HTR-8/SVneo (cell line): ENCODE data around the gene MAN1C1.

Source experiments
- DNase-seq: peaks from one replicate; pipeline ENCODE4 v3.0.0; 2011; ENCODE audit warnings: low spot score, mixed read lengths; ENCODE audit not compliant: insufficient read length
- FAIRE-seq: peaks from 2 replicates; lab custom pipeline; 2011; peaks lifted over from hg19 to GRCh38; lab: Jason Lieb, UNC

MAN1C1 gene

DNA sequence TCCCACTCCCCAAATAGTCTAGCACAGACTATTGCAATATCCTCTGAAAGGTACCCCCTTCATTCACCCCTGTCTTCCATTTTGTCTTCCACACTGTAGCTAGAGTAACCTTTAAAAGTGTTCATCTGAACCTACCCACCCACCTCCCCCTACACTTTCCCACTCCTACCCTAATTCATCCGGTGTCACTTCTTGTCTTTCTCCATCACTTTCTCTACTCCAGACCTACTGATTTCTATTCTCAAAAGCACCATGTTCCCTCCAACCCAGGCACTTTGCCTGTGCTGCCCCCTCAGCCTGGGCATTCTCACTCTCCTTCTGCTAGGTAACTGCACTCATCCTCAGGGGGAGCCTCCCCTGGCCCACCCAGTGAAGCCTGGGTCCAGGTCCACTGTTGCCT is 4.7 kb upstream of the MAN1C1 start:
- no peak for DNase-seq
- no peak for FAIRE-seq

- FAIRE-seq: no peak
- no peak for DNase-seq
These were observed 4.2 kb upstream of the MAN1C1 start for GRCh38 chr1:25612421-25612820.

DNA sequence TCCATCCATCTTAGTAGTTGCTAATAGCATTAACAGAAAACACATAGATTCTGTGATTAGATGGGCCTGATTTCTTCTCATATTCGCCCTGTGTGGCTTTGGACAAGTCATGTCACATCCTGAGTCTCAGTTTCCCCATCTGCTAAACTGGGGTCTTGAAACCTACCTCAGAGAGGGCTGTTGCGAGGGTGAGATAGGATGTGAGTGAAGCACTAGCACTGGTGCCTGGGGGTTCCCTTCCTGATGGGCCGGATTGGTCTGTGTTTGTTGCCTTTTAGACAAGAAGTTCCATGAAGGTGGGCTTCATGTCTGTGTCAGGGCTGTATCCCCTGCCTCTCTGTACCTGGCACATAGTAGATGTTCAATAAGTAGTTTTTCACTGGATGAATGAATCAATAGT is 3.5 kb upstream of the MAN1C1 start:
- FAIRE-seq (no peak), DNase-seq (no peak)

- no peak for FAIRE-seq
- DNase-seq: no peak
These were observed 2.0 kb upstream of the MAN1C1 start for GRCh38 chr1:25614501-25615171.

DNA sequence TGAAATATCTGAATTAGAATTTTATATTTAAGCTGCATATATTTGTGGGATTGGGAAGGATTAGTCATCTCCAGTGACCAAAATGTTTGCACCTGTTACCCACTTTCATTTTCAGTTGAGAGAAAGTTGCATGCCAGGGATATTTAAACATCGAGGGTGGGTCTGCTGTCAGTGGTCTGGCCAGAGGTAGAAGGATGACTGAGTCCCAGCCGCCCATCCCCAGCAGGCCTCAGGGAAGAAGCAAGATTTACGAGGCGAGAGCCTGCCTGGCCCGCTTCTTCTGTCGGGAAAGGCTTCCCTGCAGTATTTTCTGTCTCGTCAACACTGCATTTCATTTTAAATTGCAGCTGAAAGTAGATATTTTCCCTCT is 1.4 kb upstream of the MAN1C1 start:
- DNase-seq (no peak), FAIRE-seq (no peak)

DNA sequence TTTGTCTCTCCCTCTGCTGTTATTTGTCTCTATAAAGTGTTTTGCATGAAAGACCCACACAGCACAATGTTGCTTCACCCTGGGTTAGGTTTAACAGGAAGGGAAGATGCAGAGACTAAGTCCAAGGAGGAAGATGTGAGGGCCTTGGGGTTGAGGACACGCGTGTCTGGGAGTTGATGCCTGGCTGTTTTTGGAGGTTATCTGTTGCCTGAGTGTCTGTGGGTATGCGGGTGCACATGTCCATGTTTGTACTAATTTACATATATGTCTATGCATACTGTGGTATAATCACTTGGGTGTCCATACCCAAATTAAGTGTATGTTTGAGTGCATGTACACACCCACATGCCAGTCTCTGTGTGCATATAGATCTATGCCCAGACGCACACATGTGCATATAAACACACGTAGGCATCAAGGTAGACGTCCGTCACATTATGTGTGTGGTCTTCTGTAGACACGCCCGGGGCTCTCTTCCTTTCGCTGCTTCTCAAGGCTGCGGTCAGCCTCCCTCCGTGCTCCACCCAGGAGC is 962 bp upstream of the MAN1C1 start:
- FAIRE-seq: peak; percentile 33
- DNase-seq: no peak

- no peak for DNase-seq
- no peak for FAIRE-seq
These were observed 515 bp downstream of the MAN1C1 start for GRCh38 chr1:25616987-25617624.

GRCh38 chr1:25617625-25618432 is 1.2 kb downstream of the MAN1C1 start:
- FAIRE-seq (no peak), DNase-seq (no peak)

GRCh38 chr1:25618433-25618808 is 1.8 kb downstream of the MAN1C1 start:
- FAIRE-seq: no peak
- DNase-seq: no peak

- no peak for DNase-seq
These were observed 2.7 kb downstream of the MAN1C1 start for GRCh38 chr1:25619101-25619890.

DNA sequence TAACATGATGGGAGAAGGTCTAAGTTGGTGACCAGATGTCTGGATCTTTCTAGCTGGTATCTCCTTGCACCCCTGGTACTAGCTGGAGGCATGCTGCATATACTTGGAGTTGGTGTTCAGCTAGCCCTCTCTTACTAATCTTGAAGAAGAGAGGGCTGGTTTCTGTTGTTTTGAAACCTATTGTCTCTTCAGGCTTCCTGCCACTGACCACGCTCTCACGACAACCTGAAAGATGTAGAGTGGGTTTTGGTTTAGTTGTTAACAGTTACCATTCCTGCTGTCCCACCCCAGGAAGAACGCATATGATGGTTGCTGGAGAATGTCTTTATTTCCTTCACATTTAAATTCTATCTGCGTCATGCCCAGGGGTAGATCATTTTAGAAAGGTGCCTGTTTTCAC is 3.6 kb downstream of the MAN1C1 start:
- no peak for DNase-seq
- FAIRE-seq: no peak

More at GRCh38 chr1:25619101-25619890, 2.7 kb downstream of the MAN1C1 start:
- FAIRE-seq: peak; percentile 4

DNA sequence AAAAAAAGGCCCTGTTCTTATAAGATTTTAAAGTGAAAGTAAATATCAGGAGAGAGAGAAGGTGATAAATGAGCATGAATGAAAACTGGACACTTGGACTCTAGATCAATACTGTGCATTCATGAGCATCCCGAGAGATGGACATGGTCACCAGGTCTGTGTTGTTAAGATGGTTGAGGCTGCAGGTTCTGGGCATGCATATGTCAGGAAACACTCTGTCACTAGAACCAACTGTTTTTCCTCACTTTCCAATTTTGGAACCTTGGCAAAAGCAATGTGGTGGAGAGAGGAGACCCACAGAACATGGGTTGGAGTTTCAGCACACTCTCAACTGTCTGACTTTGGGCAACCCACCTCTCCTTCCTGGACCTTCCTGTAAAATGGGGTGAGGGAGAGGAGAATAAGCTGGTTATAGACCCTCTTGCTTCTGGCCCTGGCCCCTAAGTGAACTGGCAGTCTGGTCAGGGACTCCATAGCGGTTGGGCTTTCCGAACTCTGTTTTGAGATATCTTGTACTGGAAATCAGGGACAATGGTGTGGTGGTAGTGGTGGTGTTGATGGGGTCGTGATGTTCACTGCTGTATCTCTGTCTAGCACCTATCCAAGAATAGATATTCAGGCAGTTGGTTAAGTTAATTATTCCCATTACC is 4.2 kb downstream of the MAN1C1 start:
- no peak for DNase-seq
- no peak for FAIRE-seq

- FAIRE-seq (no peak), DNase-seq (no peak)
These were observed 5.3 kb downstream of the MAN1C1 start for GRCh38 chr1:25621876-25622275.

DNA sequence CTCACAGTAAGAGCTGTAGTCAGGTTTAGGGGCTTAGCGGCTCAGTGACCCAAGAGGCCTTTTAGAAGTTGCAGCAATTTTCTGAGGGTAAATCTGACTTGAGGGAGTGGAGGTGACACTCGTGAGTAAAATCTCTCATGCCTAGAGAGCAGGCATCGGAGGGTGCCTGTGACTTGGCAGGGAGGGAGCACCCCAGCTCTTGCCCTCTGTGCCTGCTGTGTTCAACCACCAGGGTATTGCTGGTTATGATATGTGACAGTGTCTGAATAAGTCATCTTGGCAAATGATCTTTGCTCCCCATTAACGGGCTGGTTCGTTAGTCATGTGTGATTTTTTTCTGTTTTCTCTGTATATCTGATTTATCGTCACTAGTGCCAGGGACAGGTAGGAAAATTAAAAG is 5.9 kb downstream of the MAN1C1 start:
- DNase-seq: no peak

GRCh38 chr1:25623007-25623406 is 6.4 kb downstream of the MAN1C1 start:
- FAIRE-seq (no peak), DNase-seq (no peak)

More for the DNA sequence above, 5.9 kb downstream of the MAN1C1 start:
- FAIRE-seq: no peak

DNA sequence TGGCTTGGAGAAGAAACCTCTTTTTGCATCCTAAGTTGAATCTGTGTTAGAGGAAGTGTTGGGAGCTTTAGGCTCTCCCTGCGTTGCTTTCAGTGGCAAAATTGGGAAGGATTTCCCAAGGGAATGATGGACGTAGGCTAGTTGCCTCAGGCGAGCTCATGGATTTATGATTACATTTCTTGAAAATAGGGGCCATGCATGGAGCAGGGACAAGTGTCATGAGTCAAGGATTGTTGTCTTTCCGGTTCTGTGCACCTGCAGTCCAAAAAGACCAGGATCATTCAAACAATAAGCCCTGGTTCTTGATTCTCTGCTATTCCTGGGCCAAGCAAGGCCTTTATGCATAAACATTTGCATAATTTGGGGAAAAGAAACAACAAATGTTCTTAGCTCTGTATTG is 7.1 kb downstream of the MAN1C1 start:
- FAIRE-seq (no peak), DNase-seq (no peak)

DNA sequence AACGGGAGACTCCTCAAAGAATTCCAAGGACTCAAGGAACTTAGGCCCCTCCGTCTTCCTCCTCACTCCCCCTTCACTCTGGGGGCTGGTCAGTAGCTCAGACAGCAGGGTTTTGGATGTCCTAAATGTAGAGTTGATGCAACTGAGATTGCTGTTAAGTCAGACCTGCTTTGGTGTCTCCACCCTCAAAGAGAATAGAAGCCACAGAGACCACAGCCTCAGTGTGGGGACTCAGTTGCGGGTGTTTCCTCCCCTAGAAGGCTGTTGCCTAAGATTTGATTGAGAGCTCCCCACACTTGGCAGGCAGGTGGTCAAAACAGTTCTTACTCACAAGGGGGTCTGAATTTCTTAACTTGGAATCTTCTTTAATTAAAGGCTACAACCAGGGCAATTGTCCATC is 7.6 kb downstream of the MAN1C1 start:
- no peak for FAIRE-seq
- DNase-seq: no peak

DNA sequence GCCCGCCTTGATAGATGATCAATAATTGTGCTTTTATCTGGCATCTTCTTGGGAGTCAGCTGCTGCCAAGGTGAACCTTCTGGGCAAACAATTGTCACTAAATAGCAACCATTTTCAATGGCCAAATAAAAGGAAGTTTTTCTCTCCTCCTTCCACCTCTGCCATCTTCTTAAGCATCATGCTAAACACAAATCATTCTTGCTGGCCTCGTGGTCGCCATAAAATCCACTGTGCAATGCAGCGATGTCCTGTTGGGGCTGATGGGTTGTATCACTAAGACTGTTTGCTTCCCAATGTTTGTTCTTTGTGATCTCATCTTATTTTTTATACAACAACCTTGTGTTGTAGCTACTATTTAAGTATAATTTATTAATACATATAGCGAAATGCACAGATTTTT is 8.0 kb downstream of the MAN1C1 start:
- no peak for DNase-seq
- FAIRE-seq: no peak

GRCh38 chr1:25626018-25626417 is 9.4 kb downstream of the MAN1C1 start:
- FAIRE-seq (no peak), DNase-seq (no peak)
